DND-41 (cell line): Measurements from ENCODE around the gene ZFP64.

Source experiments
- CTCF ChIP-seq: IDR thresholded peaks from 2 replicates; pipeline ENCODE4 v1.5.1; 2012; ENCODE audit warnings: borderline replicate concordance, low read length, moderate library complexity, mild to moderate bottlenecking; ENCODE audit not compliant: poor library complexity, severe bottlenecking; ENCODE audit errors: extremely low read depth
- EZH2 ChIP-seq: IDR thresholded peaks from 3 replicates; pipeline ENCODE4 v1.6.1; 2012; ENCODE audit warnings: borderline replicate concordance, low read depth, mild to moderate bottlenecking, moderate library complexity, low read length, inconsistent platforms; ENCODE audit not compliant: severe bottlenecking

- TF ChIP-seq CTCF = no peak
- no peak for TF ChIP-seq EZH2
Measured at GRCh38 chr20:52168116-52168515, 23.5 kb downstream of the ZFP64 start.
